Activated naive CD4-positive, alpha-beta T cell treated with Interleukin-2 at 50 U/mL for 16 hours (primary cell): Measurements from ENCODE around the gene NR5A2.
"Not testable (repeated sequence)": the region's sequence is repeated elsewhere in the genome, so short reads cannot be mapped to it uniquely, and the experiment has no call there.

ENCODE experiments used
- DNase-seq: peaks from one replicate; pipeline ENCODE4 v3.0.0-alpha.2; 2020

The NR5A2 gene

GRCh38 chr1:200172311-200172710 is 144.8 kb downstream of the NR5A2 start:
- DNase-seq: no peak

- no peak for DNase-seq
Observed at GRCh38 chr1:200173097-200173618, 145.6 kb downstream of the NR5A2 start.

GRCh38 chr1:200174525-200175295 is 147.2 kb downstream of the NR5A2 start:
- no peak for DNase-seq

- DNase-seq: no peak
Observed at GRCh38 chr1:200176181-200176580, 148.7 kb downstream of the NR5A2 start.

GRCh38 chr1:200176798-200177197 is 149.3 kb downstream of the NR5A2 start:
- DNase-seq: no peak

GRCh38 chr1:200178340-200178739 is 150.8 kb downstream of the NR5A2 start:
- no peak for DNase-seq

GRCh38 chr1:200179126-200179780 is 151.7 kb downstream of the NR5A2 start:
- DNase-seq: no peak

GRCh38 chr1:200179781-200180160 is 152.3 kb downstream of the NR5A2 start:
- DNase-seq: no peak

GRCh38 chr1:200180821-200181220 is 153.3 kb downstream of the NR5A2 start:
- no peak for DNase-seq

- no peak for DNase-seq
Observed at GRCh38 chr1:200181861-200182260, 154.4 kb downstream of the NR5A2 start.

GRCh38 chr1:200182701-200183100 is 155.2 kb downstream of the NR5A2 start:
- DNase-seq: no peak

GRCh38 chr1:200183637-200184036 is 156.1 kb downstream of the NR5A2 start:
- DNase-seq: no peak

GRCh38 chr1:200184196-200184595 is 156.7 kb downstream of the NR5A2 start:
- DNase-seq: no peak

- DNase-seq: not testable (repeated sequence)
Observed at GRCh38 chr1:200185191-200185590, 157.7 kb downstream of the NR5A2 start.

- DNase-seq: not testable (repeated sequence)
Observed at GRCh38 chr1:200187332-200187731, 159.8 kb downstream of the NR5A2 start.

- DNase-seq: no peak
Observed at GRCh38 chr1:200191993-200192392, 164.5 kb downstream of the NR5A2 start.

- DNase-seq: no peak
Observed at GRCh38 chr1:200194477-200194876, 167.0 kb downstream of the NR5A2 start.

GRCh38 chr1:200198236-200198635 is 170.7 kb downstream of the NR5A2 start:
- DNase-seq: no peak

GRCh38 chr1:200205216-200205995 is 177.9 kb downstream of the NR5A2 start:
- no peak for DNase-seq

- no peak for DNase-seq
Observed at GRCh38 chr1:200206340-200206739, 178.8 kb downstream of the NR5A2 start.

GRCh38 chr1:200206761-200207160 is 179.3 kb downstream of the NR5A2 start:
- DNase-seq: no peak

GRCh38 chr1:200207711-200208126 is 180.2 kb downstream of the NR5A2 start:
- no peak for DNase-seq

- DNase-seq: no peak
Observed at GRCh38 chr1:200211157-200211556, 183.6 kb downstream of the NR5A2 start.
